Measurements from ENCODE around the gene RARG. TPM values are rescaled to one million over a fixed set of nuclear protein-coding genes. Genes with fewer than 3 reads are reported as not detected.

RARG gene
- total and polyA plus RNA-seq, 2 of the 4 experiments (the other 2 are of a cell fraction): 7.9 to 30.9 TPM

GRCh38 chr12:53208877-53209463 lies 23.0 kb downstream of the RARG start:
- Histone ChIP-seq H3K56ac (ENCODE audit: extremely low read depth, insufficient read depth, low read length) (no peak overlapping the region), H2BK15ac (ENCODE audit: low read depth, low read length) (no peak overlapping the region), H3K4me3 (ENCODE audit: insufficient read depth, low read depth, low read length) (no peak overlapping the region), H2AK5ac (ENCODE audit: low read depth, low read length) (no peak overlapping the region), H3K9me1 (ENCODE audit: insufficient read depth, low read length) (peaks cover 20% of the 10 kb centered on the region), H3K9me3 (ENCODE audit: control insufficient read depth, insufficient read depth, low read length) (no peaks in the 10 kb centered on the region), H3K9ac (ENCODE audit: low read depth, low read length) (no peak overlapping the region), H2BK20ac (ENCODE audit: low read depth, low read length) (no peak overlapping the region), H3K79me1 (ENCODE audit: low read depth in 1 of 2, low read length in 2 of 2) (peaks cover 3 to 6% of the 10 kb centered on the region in 2 experiments; a peak in 3 of 4 replicates), H2BK120ac (ENCODE audit: low read depth, low read length) (no peak overlapping the region; the same call in 1 of the 2 replicates), H3K4ac (ENCODE audit: low read depth, low read length) (peak overlapping the region; percentile 22; the same call in 1 of the 2 replicates), H2AFZ (replicated peaks; ENCODE audit: low read length, poor library complexity) (peak overlapping the region; percentile 49), H3K4me2 (ENCODE audit: low read depth, low read length) (no peak overlapping the region), H3K27ac (ENCODE audit: insufficient read depth, low read length) (no peak overlapping the region), H4K8ac (ENCODE audit: low read depth in 2 of 2, low read length in 2 of 2) (no peak overlapping the region), H3K27me3 (ENCODE audit: control insufficient read depth, insufficient read depth, low read length) (no peaks in the 10 kb centered on the region), H4K20me1 (ENCODE audit: insufficient read depth, low read length) (no peaks in the 10 kb centered on the region), H3K23ac (ENCODE audit: low read depth, low read length) (no peak overlapping the region), H4K5ac (ENCODE audit: low read depth, low read length) (no peak overlapping the region), H2BK5ac (ENCODE audit: low read depth, low read length, poor library complexity, severe bottlenecking) (no peak overlapping the region), H3K4me1 (ENCODE audit: control insufficient read depth, insufficient read depth, low read length) (peaks cover 10% of the 10 kb centered on the region), H3K14ac (replicated peaks; ENCODE audit: low read depth, low read length) (no peak overlapping the region), H2AK9ac (replicated peaks; ENCODE audit: low read depth, low read length, poor library complexity) (peak overlapping the region; percentile 33), H4K91ac (ENCODE audit: insufficient read depth, low read depth, low read length) (no peak overlapping the region; the same call in 1 of the 2 replicates), H3K18ac (ENCODE audit: low read depth, low read length) (no peak overlapping the region), H3K36me3 (ENCODE audit: control insufficient read depth, insufficient read depth, low read length) (peaks cover 36% of the 10 kb centered on the region)
- DNase-seq (no peak), ATAC-seq (ENCODE audit: low read depth) (no peak)
- dilution Hi-C loops (cut with HindIII; ENCODE audit: low sequenced_read_pairs, unreplicated experiment) (no loop called here), in situ Hi-C loops (cut with MboI; ENCODE audit: low sequenced_read_pairs) (no loop called here), intact Hi-C loops (cut with micrococcal nuclease) (no loop called here)
- WGBS, 2 experiments (ENCODE audit: extremely low coverage in 2 of 2, insufficient read length in 1 of 2): 71% methylated on average over 5 of the region's 7 CpGs; no CpG with 5 or more reads in 1 of the 2 experiments
- no TSS peak for BruUV-seq (replicated peaks)
- ChIA-PET CTCF (no interaction called here), POLR2A (ENCODE audit: unreplicated experiment) (no interaction called here)
- no peak for TF ChIP-seq RCOR1 (IDR thresholded peaks at IDR 0.05; ENCODE audit: insufficient replicate concordance, low read length)
- no peak for TF ChIP-seq POLR2A (IDR thresholded peaks at IDR 0.05; ENCODE audit: low read depth, low read length)
- TF ChIP-seq MAFK (IDR thresholded peaks at IDR 0.05; ENCODE audit: low read depth, low read length): no peak
- no peak for TF ChIP-seq NFE2L2 (IDR thresholded peaks at IDR 0.05; ENCODE audit: low read depth, low read length)
- TF ChIP-seq FOS (IDR thresholded peaks at IDR 0.05; ENCODE audit: low read depth, low read length): no peak
